Right lobe of liver (tissue), 6 donors: ENCODE measurements around the gene MRPS15. TPM values are rescaled to one million over a fixed set of nuclear protein-coding genes. Genes with fewer than 3 reads are reported as not detected.
"Not testable (repeated sequence)": the region's sequence is repeated elsewhere in the genome, so short reads cannot be mapped to it uniquely, and the experiment has no call there.

Experiments used
- ATAC-seq, 4 donors: fragments of 200-7000 bp; cut with Tn5 transposase; one replicate each; pipeline ENCODE4 v1.9.1; 2020; ENCODE audit warnings: mild to moderate bottlenecking in 4 of 4, moderate library complexity in 4 of 4
- DNase-seq, 3 donors: peaks; one replicate each; pipeline ENCODE4 v3.0.0-alpha.2; 2020
- H3K27ac ChIP-seq, 3 donors: fragments of 200-600 bp; one replicate each; pipeline ENCODE4 v1.8.0; 2022
- H3K27me3 ChIP-seq, 2 donors: fragments of 200-600 bp; one replicate each; pipeline ENCODE4 v1.8.0; 2022
- H3K36me3 ChIP-seq, 4 donors: fragments of 200-600 bp; sonication (generic) in 1 of 4; one replicate each; pipeline versions ENCODE4 v1.5.1 to v1.8.0; 2017 to 2022; ENCODE audit warnings: control low read depth in 1 of 4
- H3K4me1 ChIP-seq, 4 donors: fragments of 200-600 bp; sonication (generic) in 1 of 4; one replicate each; pipeline versions ENCODE4 v1.5.1 to v1.8.0; 2017 to 2022; ENCODE audit warnings: control low read depth in 1 of 4
- H3K4me3 ChIP-seq, 3 donors: fragments of 200-600 bp; one replicate each; pipeline ENCODE4 v1.8.0; 2022
- H3K9me3 ChIP-seq, 4 donors: fragments of 200-600 bp; sonication (generic) in 1 of 4; one replicate each; pipeline versions ENCODE4 v1.5.1 to v1.8.0; 2017 to 2022; ENCODE audit warnings: control low read depth in 1 of 4
- CTCF ChIP-seq, 4 donors: fragments of 200-600 bp in 3 of 4; fragments of 450-650 bp in 1 of 4; IDR thresholded peaks; one replicate each; pipeline versions ENCODE4 v1.5.1 to v1.8.0; 2016 to 2022; ENCODE audit warnings: antibody characterized with exemption in 4 of 4, mild to moderate bottlenecking in 2 of 4
- POLR2A ChIP-seq: fragments of 450-650 bp; IDR thresholded peaks from one replicate; pipeline ENCODE4 v1.6.1; 2017; ENCODE audit warnings: antibody characterized with exemption, mild to moderate bottlenecking
- WGBS: methylation state at CpG from one replicate; pipeline ENCODE4 v1.1.6; 2018; ENCODE audit warnings: low coverage, low lambda C conversion rate; ENCODE audit not compliant: insufficient coverage; ENCODE audit errors: missing lambda C conversion rate; 5-methylcytosine and 5-hydroxymethylcytosine counted together
- intact Hi-C, 2 donors: fragments of 100-400 bp; cut with DNase I; formaldehyde crosslinking; loops; one replicate each; pipeline versions ENCODE4 v1.11.2 to v1.14.1; 2022
- total RNA-seq, 6 experiments: library from RNA; depleted of rRNA in 2 of 6; stranded (reverse); fragments of >200 nt in 2 of 6; fragmentation: NEBNext Ultra II Directional in 3 of 6; extraction: Animal tissue kit (Norgen Biotek cat#: 25700) in 3 of 6; gene quantifications; one replicate each; pipeline versions ENCODE4 v1.1.0 to v1.2.4, GENCODE V29; 2016 to 2023
- donor health status: DM: no; HTN: yes; CAD: no.
- donor health status: DM: no; HTN: no; CAD: no.
- donor health status: DM: no; HTN: no; CAD: no.
- donor health status: DM: no; HTN: yes; CAD: no.
- donor health status: DM: no; HTN: yes; CAD: no.

MRPS15 gene
- total RNA-seq, 6 experiments from 2014 or later: 44.9 to 63.6 (median 55.1) TPM

- Histone ChIP-seq H3K36me3 (no peaks in the 10 kb centered on the region), H3K27me3 (no peaks in the 10 kb centered on the region), H3K4me3 (no peak overlapping the region), H3K27ac (no peak overlapping the region), H3K9me3 (no peaks in the 10 kb centered on the region), H3K4me1 (no peaks in the 10 kb centered on the region)
- whole genome bisulfite sequencing: 77% methylated on average over 2 of the region's 2 CpGs
- intact Hi-C loops: no loop called here
- DNase-seq (no peak), ATAC-seq (no peak)
- no peak for TF ChIP-seq POLR2A
- no peak for TF ChIP-seq CTCF (IDR thresholded peaks at IDR 0.05)
Observed at GRCh38 chr1:36502616-36503015, 38.4 kb upstream of the MRPS15 start.

GRCh38 chr1:36501911-36502310, 37.7 kb upstream of the MRPS15 start:
- H3K36me3 ChIP-seq, H3K4me3 ChIP-seq, H3K27me3 ChIP-seq, H3K9me3 ChIP-seq, ATAC-seq, intact Hi-C loops, DNase-seq, H3K27ac ChIP-seq, H3K4me1 ChIP-seq: not testable (repeated sequence)
- 84% methylated on average over 4 of the region's 4 CpGs for WGBS

DNA sequence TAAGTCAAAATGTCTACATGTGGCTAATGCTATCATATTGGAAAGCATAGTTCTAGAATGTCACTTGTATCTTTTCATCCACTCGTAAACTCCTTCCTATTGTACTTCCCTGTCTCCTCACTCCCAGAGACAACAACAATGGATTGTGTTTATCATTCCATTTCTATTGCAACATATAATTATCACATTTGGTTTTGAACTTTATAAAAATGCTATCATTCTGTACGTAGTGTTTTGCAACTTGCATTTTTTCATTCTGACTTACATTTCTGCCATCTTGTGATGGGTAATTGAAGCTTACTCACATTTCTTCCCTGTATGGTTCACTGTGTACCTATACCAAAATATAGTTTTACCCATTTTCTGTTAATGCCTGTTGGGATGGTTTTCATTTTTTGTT, 33.0 kb upstream of the MRPS15 start:
- Histone ChIP-seq H3K27me3 (no peaks in the 10 kb centered on the region), H3K36me3 (no peaks in the 10 kb centered on the region), H3K4me1 (no peaks in the 10 kb centered on the region), H3K27ac (no peak overlapping the region), H3K9me3 (no peaks in the 10 kb centered on the region), H3K4me3 (no peak overlapping the region)
- intact Hi-C loops: no loop called here
- DNase-seq: no peak
- TF ChIP-seq POLR2A (no peak), CTCF (IDR thresholded peaks at IDR 0.05) (no peak)
- 75% methylated on average over 2 of the region's 2 CpGs for WGBS
- no peak for ATAC-seq

GRCh38 chr1:36494971-36495370, 30.8 kb upstream of the MRPS15 start:
- WGBS: 82% methylated on average over 5 of the region's 5 CpGs
- no peak for ATAC-seq
- Histone ChIP-seq H3K36me3 (no peaks in the 10 kb centered on the region), H3K27ac (no peak overlapping the region), H3K4me3 (no peak overlapping the region), H3K27me3 (no peaks in the 10 kb centered on the region), H3K9me3 (no peaks in the 10 kb centered on the region), H3K4me1 (no peaks in the 10 kb centered on the region)
- DNase-seq: no peak
- TF ChIP-seq CTCF (IDR thresholded peaks at IDR 0.05) (no peak), POLR2A (no peak)
- intact Hi-C loops: no loop called here

GRCh38 chr1:36493524-36493923, 29.3 kb upstream of the MRPS15 start:
- 78% methylated on average over 8 of the region's 9 CpGs for WGBS
- ATAC-seq (no peak), DNase-seq (no peak)
- H3K36me3 ChIP-seq: no peaks in the 10 kb centered on the region
- H3K27ac ChIP-seq: no peak overlapping the region
- intact Hi-C loops: no loop called here
- H3K4me1 ChIP-seq: no peaks in the 10 kb centered on the region
- no peak overlapping the region for H3K4me3 ChIP-seq
- TF ChIP-seq POLR2A: no peak
- no peak for TF ChIP-seq CTCF (IDR thresholded peaks at IDR 0.05)
- no peaks in the 10 kb centered on the region for H3K27me3 ChIP-seq
- no peaks in the 10 kb centered on the region for H3K9me3 ChIP-seq
